Activated CD8-positive, alpha-beta T cell treated with anti-CD3 and anti-CD28 coated beads for 36 hours (primary cell): Measurements from ENCODE around the gene COG6. TPM values are rescaled to one million over a fixed set of nuclear protein-coding genes. Genes with fewer than 3 reads are reported as not detected.

Source experiments
- ATAC-seq: fragments of 200-7000 bp; cut with Tn5 transposase; one replicate; pipeline ENCODE4 v1.10.0; 2021; ENCODE audit warnings: mild to moderate bottlenecking, moderate library complexity
- CTCF ChIA-PET: fragments of 350-600 bp; sonication (Branson Sonifier 250); formaldehyde crosslinking; loops from one replicate; lab custom pipeline; 2021; ENCODE audit warnings: antibody characterized with exemption; lab: Charles Lee
- POLR2A ChIA-PET: fragments of 350-600 bp; sonication (Branson Sonifier 250); formaldehyde crosslinking; loops from one replicate; lab custom pipeline; 2021; ENCODE audit warnings: antibody characterized with exemption; lab: Charles Lee
- DNase-seq: peaks from one replicate; pipeline ENCODE4 v3.0.0-alpha.2; 2020
- H3K27ac Mint-ChIP-seq: one replicate; pipeline ENCODE4 v1.8.0; 2021; ENCODE audit warnings: mild to moderate bottlenecking, mixed read lengths
- H3K27me3 Mint-ChIP-seq: one replicate; pipeline ENCODE4 v1.8.0; 2021; ENCODE audit warnings: mixed read lengths
- H3K36me3 Mint-ChIP-seq: one replicate; pipeline ENCODE4 v1.8.0; 2021; ENCODE audit warnings: low read depth, mixed read lengths
- H3K4me1 Mint-ChIP-seq: one replicate; pipeline ENCODE4 v1.8.0; 2021; ENCODE audit warnings: low read depth, mixed read lengths
- H3K4me3 Mint-ChIP-seq: one replicate; pipeline ENCODE4 v1.8.0; 2021; ENCODE audit warnings: mild to moderate bottlenecking, moderate library complexity, mixed read lengths
- H3K9me3 Mint-ChIP-seq: one replicate; pipeline ENCODE4 v1.8.0; 2021; ENCODE audit warnings: mixed read lengths
- intact Hi-C: fragments of 100-400 bp; cut with micrococcal nuclease; formaldehyde crosslinking; loops from one replicate; pipeline ENCODE4 v1.10.0; 2022
- total RNA-seq, 2 experiments: library from RNA; stranded (reverse); gene quantifications; one replicate each; pipeline ENCODE4 v1.2.3, GENCODE V29; 2021
- TF ChIP-seq, protein P1 (sequence below): fragments of 200-600 bp; IDR thresholded peaks from one replicate; pipeline ENCODE4 v1.8.0; 2022; ENCODE audit warnings: antibody characterized with exemption, mild to moderate bottlenecking

The COG6 gene
- total RNA-seq, 2 experiments from 2014 or later: 25.5 to 26.4 TPM

DNA sequence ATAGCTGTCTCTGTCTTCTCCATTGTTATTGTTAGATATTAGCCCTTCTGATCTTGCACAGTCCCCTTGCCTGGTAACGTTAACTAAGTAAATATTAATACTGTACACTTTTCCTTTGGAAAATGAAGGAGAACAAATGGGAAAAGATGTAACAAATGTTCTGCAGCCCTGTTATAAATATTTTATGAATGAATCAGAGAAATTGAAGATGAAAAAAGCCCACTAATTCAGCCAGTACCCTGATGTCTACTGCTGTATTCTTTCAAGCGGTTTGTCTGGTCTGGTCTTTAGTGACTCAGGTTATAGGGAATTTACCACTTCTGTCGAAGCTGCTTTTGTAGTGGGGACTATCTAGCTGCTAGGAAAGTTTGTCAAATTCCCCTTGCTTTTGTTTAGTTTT lies 121.0 kb downstream of the COG6 start:
- Mint-ChIP-seq H3K9me3 (peaks cover 14% of the 10 kb centered on the region), H3K27ac (peak overlapping the region; percentile 94), H3K4me1 (peaks cover 51% of the 10 kb centered on the region), H3K27me3 (no peaks in the 10 kb centered on the region), H3K4me3 (no peak overlapping the region), H3K36me3 (peaks cover 18% of the 10 kb centered on the region)
- intact Hi-C loops: loop anchor here (5.0 kb wide), 3 partner anchors 89 to 906 kb away; no protein-coding TSS in a partner anchor
- TF ChIP-seq, protein P1, sequence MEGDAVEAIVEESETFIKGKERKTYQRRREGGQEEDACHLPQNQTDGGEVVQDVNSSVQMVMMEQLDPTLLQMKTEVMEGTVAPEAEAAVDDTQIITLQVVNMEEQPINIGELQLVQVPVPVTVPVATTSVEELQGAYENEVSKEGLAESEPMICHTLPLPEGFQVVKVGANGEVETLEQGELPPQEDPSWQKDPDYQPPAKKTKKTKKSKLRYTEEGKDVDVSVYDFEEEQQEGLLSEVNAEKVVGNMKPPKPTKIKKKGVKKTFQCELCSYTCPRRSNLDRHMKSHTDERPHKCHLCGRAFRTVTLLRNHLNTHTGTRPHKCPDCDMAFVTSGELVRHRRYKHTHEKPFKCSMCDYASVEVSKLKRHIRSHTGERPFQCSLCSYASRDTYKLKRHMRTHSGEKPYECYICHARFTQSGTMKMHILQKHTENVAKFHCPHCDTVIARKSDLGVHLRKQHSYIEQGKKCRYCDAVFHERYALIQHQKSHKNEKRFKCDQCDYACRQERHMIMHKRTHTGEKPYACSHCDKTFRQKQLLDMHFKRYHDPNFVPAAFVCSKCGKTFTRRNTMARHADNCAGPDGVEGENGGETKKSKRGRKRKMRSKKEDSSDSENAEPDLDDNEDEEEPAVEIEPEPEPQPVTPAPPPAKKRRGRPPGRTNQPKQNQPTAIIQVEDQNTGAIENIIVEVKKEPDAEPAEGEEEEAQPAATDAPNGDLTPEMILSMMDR: no peak
- ATAC-seq: peak; percentile 73
- ChIA-PET CTCF (interaction anchor here (0.7 to 1.6 kb wide), 11 partner anchors 9 to 899 kb away, joined by 3 to 5 read pairs (median 3); no protein-coding TSS in a partner anchor), POLR2A (interaction anchor here (1.4 kb wide), 1 partner anchor 160 kb away, joined by 4 read pairs; no protein-coding TSS in a partner anchor)
- DNase-seq: peak; percentile 20

- ATAC-seq: peak; percentile 13
- H3K4me3 Mint-ChIP-seq: no peak overlapping the region
- ChIA-PET CTCF (interaction anchor here (0.6 to 1.6 kb wide), 14 partner anchors 9 to 899 kb away, joined by 3 to 5 read pairs (median 3); no protein-coding TSS in a partner anchor), POLR2A (interaction anchor here (1.4 kb wide), 1 partner anchor 160 kb away, joined by 4 read pairs; no protein-coding TSS in a partner anchor)
- H3K4me1 Mint-ChIP-seq: peaks cover 55% of the 10 kb centered on the region
- peak overlapping the region; percentile 94 for H3K27ac Mint-ChIP-seq
- peaks cover 14% of the 10 kb centered on the region for H3K9me3 Mint-ChIP-seq
- intact Hi-C loops: loop anchor here (5.0 kb wide), 3 partner anchors 90 to 905 kb away; no protein-coding TSS in a partner anchor
- no peaks in the 10 kb centered on the region for H3K27me3 Mint-ChIP-seq
- no peak for DNase-seq
- TF ChIP-seq, protein P1: no peak
- H3K36me3 Mint-ChIP-seq: peaks cover 18% of the 10 kb centered on the region
Measured at GRCh38 chr13:39777021-39777420, 121.6 kb downstream of the COG6 start.

DNA sequence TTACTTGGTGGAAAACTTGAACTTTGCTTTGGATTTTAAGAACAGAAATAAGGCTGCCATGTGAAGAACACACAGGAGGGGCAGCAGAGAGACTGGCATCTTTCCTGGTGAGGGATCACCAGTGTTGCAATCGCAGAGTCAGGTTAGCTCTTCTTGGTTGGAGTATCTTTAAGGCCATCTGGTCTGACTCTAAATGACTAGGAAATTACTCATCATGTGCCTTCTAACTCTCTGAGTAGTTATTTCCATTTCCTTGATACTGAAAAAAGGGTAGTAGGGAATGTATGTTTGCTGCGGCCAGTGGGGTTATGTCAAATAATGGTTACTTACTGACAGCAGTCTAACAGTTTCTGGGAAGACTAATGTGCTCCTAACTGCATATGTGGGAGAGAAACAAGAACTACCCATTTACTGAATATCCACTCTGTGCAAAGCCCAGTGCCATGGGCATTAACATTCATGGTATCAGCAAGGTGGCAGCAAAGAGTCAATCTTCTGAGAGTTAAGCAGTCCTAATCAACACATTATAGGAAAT lies 122.1 kb downstream of the COG6 start:
- Mint-ChIP-seq H3K4me3 (no peak overlapping the region), H3K27me3 (no peaks in the 10 kb centered on the region), H3K4me1 (peaks cover 57% of the 10 kb centered on the region), H3K36me3 (peaks cover 18% of the 10 kb centered on the region), H3K27ac (peak overlapping the region; percentile 94), H3K9me3 (peaks cover 14% of the 10 kb centered on the region)
- ChIA-PET POLR2A (interaction anchor here (1.4 kb wide), 1 partner anchor 159 kb away, joined by 4 read pairs; no protein-coding TSS in a partner anchor), CTCF (interaction anchor here (0.6 to 1.6 kb wide), 11 partner anchors 10 to 905 kb away, joined by 3 to 5 read pairs (median 3); no protein-coding TSS in a partner anchor)
- TF ChIP-seq, protein P1: peak; percentile 60
- peak; percentile 83 for ATAC-seq
- intact Hi-C loops: loop anchor here (5.0 kb wide), 3 partner anchors 90 to 905 kb away; no protein-coding TSS in a partner anchor
- peak; percentile 72 for DNase-seq

DNA sequence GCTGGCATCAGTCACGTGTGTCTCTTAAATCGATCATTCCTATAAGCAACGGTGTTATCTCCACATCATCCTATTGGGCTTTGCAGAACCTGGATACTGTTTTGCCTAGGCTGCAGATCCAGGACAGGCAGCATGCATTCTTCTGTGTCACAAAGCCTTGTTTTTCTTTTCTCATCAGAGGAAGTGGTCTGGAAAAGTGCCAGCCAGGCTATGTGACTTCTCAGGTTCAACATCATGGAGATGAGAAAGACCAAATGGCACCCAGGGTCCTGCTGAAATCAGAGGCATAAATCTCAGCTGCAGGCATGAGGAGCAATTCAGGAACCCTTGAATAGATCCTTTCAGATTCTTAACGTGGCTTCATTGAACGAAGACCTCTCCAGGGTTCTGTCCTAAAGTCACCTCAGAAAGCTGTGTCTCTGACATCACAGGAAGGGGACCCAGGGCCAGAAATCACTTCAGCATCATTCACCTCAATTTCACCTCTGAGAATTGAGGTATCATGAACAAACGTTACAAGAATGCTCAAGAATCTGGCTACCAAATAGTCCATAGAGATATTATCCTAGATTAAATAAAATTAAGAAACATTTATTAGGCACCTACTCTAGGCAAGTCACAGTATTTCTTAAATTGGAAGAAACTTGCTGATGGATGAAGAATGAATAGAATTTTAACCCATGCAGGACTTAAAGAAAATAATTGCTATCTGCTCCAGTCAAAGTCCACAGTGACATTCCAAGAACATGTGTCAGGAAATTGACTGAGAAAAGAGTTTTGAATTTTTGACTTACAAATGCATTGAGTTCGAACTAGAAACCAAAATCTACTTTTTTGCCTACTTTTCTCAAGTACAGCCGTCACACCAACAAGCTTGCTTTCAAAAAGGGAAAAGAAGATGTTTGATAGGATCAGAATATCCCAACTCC lies 124.1 kb downstream of the COG6 start:
- ChIA-PET CTCF (no interaction called here), POLR2A (no interaction called here)
- TF ChIP-seq, protein P1: no peak
- ATAC-seq (no peak), DNase-seq (peak; percentile 72)
- Mint-ChIP-seq H3K4me1 (peaks cover 57% of the 10 kb centered on the region), H3K9me3 (peaks cover 14% of the 10 kb centered on the region), H3K36me3 (peaks cover 18% of the 10 kb centered on the region), H3K27me3 (no peaks in the 10 kb centered on the region), H3K4me3 (no peak overlapping the region), H3K27ac (peak overlapping the region; percentile 35)
- intact Hi-C loops: loop anchor here (5.0 kb wide), 3 partner anchors 92 to 903 kb away; no protein-coding TSS in a partner anchor
